Measurements from ENCODE around the gene PTPN22.

- TF ChIP-seq EP300 (IDR thresholded peaks at IDR 0.05) (no peak), POLR2AphosphoS5 (IDR thresholded peaks at IDR 0.05) (no peak), CTCF (IDR thresholded peaks at IDR 0.05) (no peak), POLR2A (IDR thresholded peaks at IDR 0.05) (no peak)
Measured at GRCh38 chr1:113887402-113888175, 16.1 kb upstream of the PTPN22 start, which contains the start of gene BCL2L15.
